GM13976 (cell line): Measurements from ENCODE around the gene ATP9A.

ENCODE experiments used
- DNase-seq: peaks from one replicate; pipeline ENCODE4 v3.0.0; 2012; ENCODE audit warnings: low spot score
- CTCF ChIP-seq: IDR thresholded peaks from 2 replicates; pipeline ENCODE4 v1.5.1; 2012; ENCODE audit warnings: borderline replicate concordance, mild to moderate bottlenecking; ENCODE audit not compliant: insufficient read depth; ENCODE audit errors: extremely low read depth, missing control alignments, control extremely low read depth
- in situ Hi-C: fragments of 300-500 bp; cut with MboI; formaldehyde crosslinking; loops from one replicate; pipeline ENCODE4 v1.12.0; 2022; ENCODE audit warnings: low sequenced_read_pairs, mixed read lengths, inconsistent platforms; ENCODE audit not compliant: unreplicated experiment

Gene ATP9A

GRCh38 chr20:51583499-51583898, 184.7 kb downstream of the ATP9A start:
- no peak for DNase-seq
- no peak for TF ChIP-seq CTCF
- in situ Hi-C loops, result no loop called here

GRCh38 chr20:51583073-51583472, 185.1 kb downstream of the ATP9A start:
- DNase-seq, result no peak
- TF ChIP-seq CTCF, result no peak
- in situ Hi-C loops, result no loop called here

GRCh38 chr20:51581571-51581970, 186.6 kb downstream of the ATP9A start:
- in situ Hi-C loops, result no loop called here
- TF ChIP-seq CTCF, result no peak
- DNase-seq, result no peak

GRCh38 chr20:51579137-51579536, 189.1 kb downstream of the ATP9A start:
- in situ Hi-C loops, result no loop called here
- DNase-seq, result no peak
- TF ChIP-seq CTCF, result no peak

- in situ Hi-C loops, result no loop called here
- no peak for DNase-seq
- no peak for TF ChIP-seq CTCF
These were observed 190.1 kb downstream of the ATP9A start for GRCh38 chr20:51578145-51578459.

GRCh38 chr20:51577432-51578144, 190.6 kb downstream of the ATP9A start:
- DNase-seq, result no peak
- in situ Hi-C loops, result no loop called here
- no peak for TF ChIP-seq CTCF
